ENCODE measurements around the gene AP4S1.
"Not testable (repeated sequence)": the region's sequence is repeated elsewhere in the genome, so short reads cannot be mapped to it uniquely, and the experiment has no call there.

Gene AP4S1

GRCh38 chr14:31025367-31026076 lies at the start of gene AP4S1:
TSS of gene AP4S1 (plus strand) at chr14:31025649. CDS start at chr14:31066197, 40,548 bp downstream.
- WGBS (ENCODE audit: insufficient coverage, insufficient read length), result no CpG with 5 or more reads among the region's 53 CpGs
- Histone ChIP-seq H3K9me3 (ENCODE audit: control insufficient read depth, insufficient read depth, low read length) (no peaks in the 10 kb centered on the region), H3K4me3 (ENCODE audit: low read length) (peak within 1 kb of the TSS; percentile 99), H3K27ac (ENCODE audit: low read length) (no peak within 1 kb of the TSS), H3K36me3 (ENCODE audit: control insufficient read depth, insufficient read depth, low read length) (no peaks in the 10 kb centered on the region), H3K4me1 (ENCODE audit: control insufficient read depth, insufficient read depth, low read length) (no peaks in the 10 kb centered on the region), H3K27me3 (ENCODE audit: control insufficient read depth, insufficient read depth, low read length) (no peaks in the 10 kb centered on the region)
- DNase-seq (ENCODE audit: low read depth, low spot score), result peak; percentile 22

DNA sequence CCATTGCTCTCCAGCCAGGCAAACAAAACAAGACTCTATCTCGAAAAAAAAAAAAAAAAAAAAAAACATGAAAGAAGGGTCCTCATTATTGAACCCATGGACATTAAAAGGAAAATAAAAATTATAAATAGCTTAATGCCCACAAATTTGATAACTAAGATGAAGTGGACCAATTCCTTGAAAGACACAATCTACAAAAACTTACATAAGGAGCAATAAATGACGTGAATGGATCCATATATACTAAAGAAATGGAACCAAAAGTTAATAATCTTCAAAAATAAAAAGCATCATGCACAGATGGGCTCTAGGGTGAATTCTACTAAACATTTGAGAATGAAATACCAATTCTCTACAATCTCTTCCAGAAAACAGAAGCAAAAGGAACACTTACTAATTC lies 47.7 kb upstream of the AP4S1 start:
- Histone ChIP-seq H3K4me3 (ENCODE audit: low read length) (no peak overlapping the region), H3K36me3 (ENCODE audit: control insufficient read depth, insufficient read depth, low read length) (no peaks in the 10 kb centered on the region), H3K27me3 (ENCODE audit: control insufficient read depth, insufficient read depth, low read length) (no peaks in the 10 kb centered on the region), H3K27ac (ENCODE audit: low read length) (no peak overlapping the region), H3K4me1 (ENCODE audit: control insufficient read depth, insufficient read depth, low read length) (no peaks in the 10 kb centered on the region), H3K9me3 (ENCODE audit: control insufficient read depth, insufficient read depth, low read length) (no peaks in the 10 kb centered on the region)
- DNase-seq (ENCODE audit: low read depth, low spot score), result no peak
- no CpG with 5 or more reads among the region's 2 CpGs for WGBS (ENCODE audit: insufficient coverage, insufficient read length)

GRCh38 chr14:30980106-30980704 lies 45.2 kb upstream of the AP4S1 start:
- H3K36me3 ChIP-seq (ENCODE audit: control insufficient read depth, insufficient read depth, low read length); H3K4me3 ChIP-seq (ENCODE audit: low read length); H3K9me3 ChIP-seq (ENCODE audit: control insufficient read depth, insufficient read depth, low read length); H3K27ac ChIP-seq (ENCODE audit: low read length); H3K4me1 ChIP-seq (ENCODE audit: control insufficient read depth, insufficient read depth, low read length); H3K27me3 ChIP-seq (ENCODE audit: control insufficient read depth, insufficient read depth, low read length): not testable (repeated sequence)
- DNase-seq (ENCODE audit: low read depth, low spot score), result peak; percentile 20
- no CpG with 5 or more reads among the region's 13 CpGs for WGBS (ENCODE audit: insufficient coverage, insufficient read length)

- H3K4me3 ChIP-seq (ENCODE audit: low read length), result no peak overlapping the region
- no peaks in the 10 kb centered on the region for H3K36me3 ChIP-seq (ENCODE audit: control insufficient read depth, insufficient read depth, low read length)
- H3K27ac ChIP-seq (ENCODE audit: low read length), result no peak overlapping the region
- no peaks in the 10 kb centered on the region for H3K4me1 ChIP-seq (ENCODE audit: control insufficient read depth, insufficient read depth, low read length)
- no peak for DNase-seq (ENCODE audit: low read depth, low spot score)
- no peaks in the 10 kb centered on the region for H3K9me3 ChIP-seq (ENCODE audit: control insufficient read depth, insufficient read depth, low read length)
- no peaks in the 10 kb centered on the region for H3K27me3 ChIP-seq (ENCODE audit: control insufficient read depth, insufficient read depth, low read length)
- no CpG with 5 or more reads among the region's 3 CpGs for WGBS (ENCODE audit: insufficient coverage, insufficient read length)
Measured at GRCh38 chr14:30980980-30981379, 44.5 kb upstream of the AP4S1 start.

DNA sequence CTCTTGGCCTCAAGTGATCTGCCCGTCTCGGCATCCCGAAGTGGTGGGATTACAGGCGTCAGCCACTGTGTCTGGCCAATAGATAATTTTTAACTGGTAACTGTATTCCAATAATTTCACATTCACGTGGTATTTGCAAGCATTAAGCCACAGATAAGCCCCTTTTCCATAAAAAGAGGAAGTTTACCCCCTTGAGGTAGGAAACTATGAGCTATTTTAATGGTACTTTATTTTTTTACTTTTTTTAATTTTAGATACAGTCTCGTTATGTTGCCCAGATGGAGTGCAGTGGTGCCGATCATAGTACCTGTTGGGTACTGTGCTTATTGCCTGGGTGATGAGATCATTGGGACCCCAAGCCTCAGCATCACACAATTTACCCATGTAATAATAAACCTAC lies 42.9 kb upstream of the AP4S1 start:
- Histone ChIP-seq H3K4me3 (ENCODE audit: low read length) (no peak overlapping the region), H3K4me1 (ENCODE audit: control insufficient read depth, insufficient read depth, low read length) (no peaks in the 10 kb centered on the region), H3K36me3 (ENCODE audit: control insufficient read depth, insufficient read depth, low read length) (no peaks in the 10 kb centered on the region), H3K9me3 (ENCODE audit: control insufficient read depth, insufficient read depth, low read length) (no peaks in the 10 kb centered on the region), H3K27ac (ENCODE audit: low read length) (no peak overlapping the region), H3K27me3 (ENCODE audit: control insufficient read depth, insufficient read depth, low read length) (no peaks in the 10 kb centered on the region)
- DNase-seq (ENCODE audit: low read depth, low spot score), result no peak
- no CpG with 5 or more reads among the region's 7 CpGs for WGBS (ENCODE audit: insufficient coverage, insufficient read length)

DNA sequence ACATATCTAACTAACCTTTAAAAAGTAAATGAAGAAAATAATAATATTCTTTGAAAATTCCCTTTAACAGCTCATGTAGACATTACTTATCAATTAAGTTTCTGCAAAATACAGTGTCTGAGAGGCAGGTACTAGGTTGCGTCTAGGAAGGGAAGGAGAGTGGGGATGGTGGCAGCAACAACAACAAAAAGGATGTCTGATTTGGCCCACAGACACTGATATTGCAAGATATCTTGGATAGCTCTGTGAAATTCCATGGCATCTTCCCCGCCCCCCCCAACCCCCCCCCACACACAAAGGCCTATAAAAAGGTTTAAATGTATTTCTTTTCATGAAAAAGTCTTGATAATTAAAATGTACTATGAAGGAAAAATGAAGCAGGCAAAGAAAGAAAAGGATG lies 41.6 kb upstream of the AP4S1 start:
- H3K27ac ChIP-seq (ENCODE audit: low read length), result no peak overlapping the region
- H3K4me3 ChIP-seq (ENCODE audit: low read length), result no peak overlapping the region
- H3K27me3 ChIP-seq (ENCODE audit: control insufficient read depth, insufficient read depth, low read length), result no peaks in the 10 kb centered on the region
- H3K36me3 ChIP-seq (ENCODE audit: control insufficient read depth, insufficient read depth, low read length), result no peaks in the 10 kb centered on the region
- DNase-seq (ENCODE audit: low read depth, low spot score), result no peak
- no CpG with 5 or more reads among the region's 2 CpGs for whole genome bisulfite sequencing (ENCODE audit: insufficient coverage, insufficient read length)
- H3K4me1 ChIP-seq (ENCODE audit: control insufficient read depth, insufficient read depth, low read length), result no peaks in the 10 kb centered on the region
- no peaks in the 10 kb centered on the region for H3K9me3 ChIP-seq (ENCODE audit: control insufficient read depth, insufficient read depth, low read length)

DNA sequence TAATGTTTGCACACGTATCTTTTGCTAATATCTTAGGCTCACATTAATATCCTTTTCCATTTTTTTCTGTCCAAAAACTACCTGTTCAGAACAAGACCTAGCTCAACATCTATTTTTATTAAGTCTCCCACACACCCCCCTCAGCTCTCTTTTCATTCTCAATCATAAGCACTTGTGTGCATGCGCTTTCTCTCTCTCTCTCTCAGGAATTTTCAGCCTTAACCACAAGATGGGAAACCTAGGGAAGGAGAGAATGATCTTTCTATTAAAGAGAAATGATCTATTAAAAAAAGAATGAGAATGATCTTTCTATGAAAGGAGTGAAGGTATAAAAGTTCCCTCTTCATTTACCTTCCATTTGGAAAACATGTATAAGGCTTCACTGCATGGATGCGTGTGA lies 39.7 kb upstream of the AP4S1 start:
- Histone ChIP-seq H3K4me1 (ENCODE audit: control insufficient read depth, insufficient read depth, low read length) (peaks cover 2% of the 10 kb centered on the region), H3K36me3 (ENCODE audit: control insufficient read depth, insufficient read depth, low read length) (no peaks in the 10 kb centered on the region), H3K27ac (ENCODE audit: low read length) (no peak overlapping the region), H3K27me3 (ENCODE audit: control insufficient read depth, insufficient read depth, low read length) (no peaks in the 10 kb centered on the region), H3K9me3 (ENCODE audit: control insufficient read depth, insufficient read depth, low read length) (no peaks in the 10 kb centered on the region), H3K4me3 (ENCODE audit: low read length) (no peak overlapping the region)
- DNase-seq (ENCODE audit: low read depth, low spot score), result no peak
- no CpG with 5 or more reads among the region's 3 CpGs for whole genome bisulfite sequencing (ENCODE audit: insufficient coverage, insufficient read length)

DNA sequence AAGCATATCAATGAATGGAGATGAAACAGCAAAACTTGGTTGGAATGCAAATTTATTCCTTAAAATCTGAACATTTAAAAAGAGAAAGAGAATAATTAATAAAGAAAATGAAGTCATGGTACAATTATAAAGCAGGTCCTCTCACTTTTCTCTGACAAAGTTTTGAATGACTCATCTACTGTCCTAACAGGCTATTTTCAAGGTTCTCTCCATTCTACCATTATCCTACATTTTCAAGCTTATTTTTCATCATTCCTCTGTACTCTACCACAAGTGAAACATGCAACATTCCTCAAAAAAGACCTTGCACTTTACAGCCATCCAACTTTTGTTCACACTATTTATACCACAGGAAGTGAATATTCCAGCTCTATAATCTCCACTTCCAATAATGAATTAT lies 36.9 kb upstream of the AP4S1 start:
- no peak for DNase-seq (ENCODE audit: low read depth, low spot score)
- no peaks in the 10 kb centered on the region for H3K27me3 ChIP-seq (ENCODE audit: control insufficient read depth, insufficient read depth, low read length)
- peaks cover 2% of the 10 kb centered on the region for H3K4me1 ChIP-seq (ENCODE audit: control insufficient read depth, insufficient read depth, low read length)
- no peak overlapping the region for H3K27ac ChIP-seq (ENCODE audit: low read length)
- no peaks in the 10 kb centered on the region for H3K36me3 ChIP-seq (ENCODE audit: control insufficient read depth, insufficient read depth, low read length)
- H3K4me3 ChIP-seq (ENCODE audit: low read length), result no peak overlapping the region
- no peaks in the 10 kb centered on the region for H3K9me3 ChIP-seq (ENCODE audit: control insufficient read depth, insufficient read depth, low read length)

DNA sequence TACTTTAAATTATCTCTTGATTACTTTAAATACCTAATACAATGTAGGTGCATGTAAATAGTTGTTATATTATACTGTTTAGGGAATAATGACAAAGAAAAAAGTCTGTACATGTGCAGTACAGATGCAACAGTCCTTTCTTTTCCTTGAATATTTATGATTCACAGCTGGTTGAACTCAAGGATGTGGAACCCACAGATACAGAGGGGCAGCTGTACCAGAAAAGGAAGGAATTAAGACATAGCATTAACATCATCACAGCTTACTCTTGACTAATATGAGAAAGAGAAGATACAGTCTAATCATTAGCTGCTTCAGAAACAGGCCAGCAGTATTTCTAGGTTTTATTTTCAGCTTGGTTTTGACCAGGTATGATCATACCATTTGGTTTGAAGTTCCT lies 34.7 kb upstream of the AP4S1 start:
- no peaks in the 10 kb centered on the region for H3K27me3 ChIP-seq (ENCODE audit: control insufficient read depth, insufficient read depth, low read length)
- H3K36me3 ChIP-seq (ENCODE audit: control insufficient read depth, insufficient read depth, low read length), result no peaks in the 10 kb centered on the region
- peaks cover 2% of the 10 kb centered on the region for H3K4me1 ChIP-seq (ENCODE audit: control insufficient read depth, insufficient read depth, low read length)
- H3K4me3 ChIP-seq (ENCODE audit: low read length), result no peak overlapping the region
- H3K9me3 ChIP-seq (ENCODE audit: control insufficient read depth, insufficient read depth, low read length), result no peaks in the 10 kb centered on the region
- no peak overlapping the region for H3K27ac ChIP-seq (ENCODE audit: low read length)
- DNase-seq (ENCODE audit: low read depth, low spot score), result no peak

DNA sequence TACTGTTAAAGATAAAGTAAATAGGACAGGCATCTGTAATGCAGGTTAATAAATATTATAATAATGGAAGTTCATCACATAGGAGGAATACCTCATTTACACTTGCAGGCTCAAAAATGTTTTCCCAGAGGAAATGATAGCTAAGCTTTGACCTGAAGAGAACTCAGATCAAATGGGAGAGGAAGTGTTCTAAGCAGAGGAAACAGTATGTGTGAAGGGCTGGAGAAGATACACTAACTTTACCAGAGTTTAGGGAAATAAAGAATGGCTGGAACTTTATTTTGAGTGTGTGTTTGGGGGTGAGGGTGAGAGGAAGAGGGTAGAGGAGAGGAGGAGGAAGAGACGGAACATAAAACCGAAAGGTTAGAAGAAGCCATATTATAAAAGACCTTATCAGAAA lies 34.0 kb upstream of the AP4S1 start:
- H3K4me3 ChIP-seq (ENCODE audit: low read length), result no peak overlapping the region
- H3K36me3 ChIP-seq (ENCODE audit: control insufficient read depth, insufficient read depth, low read length), result no peaks in the 10 kb centered on the region
- DNase-seq (ENCODE audit: low read depth, low spot score), result no peak
- H3K27me3 ChIP-seq (ENCODE audit: control insufficient read depth, insufficient read depth, low read length), result no peaks in the 10 kb centered on the region
- WGBS (ENCODE audit: insufficient coverage, insufficient read length), result 100% methylated on average over 2 of the region's 2 CpGs
- peaks cover 2% of the 10 kb centered on the region for H3K4me1 ChIP-seq (ENCODE audit: control insufficient read depth, insufficient read depth, low read length)
- H3K27ac ChIP-seq (ENCODE audit: low read length), result no peak overlapping the region
- H3K9me3 ChIP-seq (ENCODE audit: control insufficient read depth, insufficient read depth, low read length), result no peaks in the 10 kb centered on the region

DNA sequence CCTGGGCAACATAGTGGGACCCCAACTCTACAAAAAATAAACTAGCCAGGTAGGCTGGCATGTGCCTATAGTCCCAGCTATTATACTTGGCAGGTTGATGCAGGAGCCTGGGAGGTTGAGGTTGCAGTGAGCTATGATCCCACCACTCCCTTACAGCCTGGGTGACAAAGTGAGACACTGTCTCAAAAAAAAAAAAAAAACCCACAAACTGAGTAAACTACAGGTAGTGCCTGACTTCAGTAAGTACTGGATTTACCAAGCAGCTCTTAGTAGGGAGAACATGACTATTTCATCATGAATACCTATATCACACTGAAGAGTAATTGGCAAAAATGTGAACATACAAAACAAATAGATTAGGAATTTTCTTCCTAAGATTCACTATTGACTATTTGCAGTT lies 32.4 kb upstream of the AP4S1 start:
- no peak for DNase-seq (ENCODE audit: low read depth, low spot score)
- peaks cover 6% of the 10 kb centered on the region for H3K4me1 ChIP-seq (ENCODE audit: control insufficient read depth, insufficient read depth, low read length)
- H3K27me3 ChIP-seq (ENCODE audit: control insufficient read depth, insufficient read depth, low read length), result no peaks in the 10 kb centered on the region
- no peaks in the 10 kb centered on the region for H3K9me3 ChIP-seq (ENCODE audit: control insufficient read depth, insufficient read depth, low read length)
- no peak overlapping the region for H3K4me3 ChIP-seq (ENCODE audit: low read length)
- H3K27ac ChIP-seq (ENCODE audit: low read length), result no peak overlapping the region
- no peaks in the 10 kb centered on the region; the same call in 1 of the 2 replicates for H3K36me3 ChIP-seq (ENCODE audit: control insufficient read depth, insufficient read depth, low read length)

Measured in iPS DF 6.9 (cell line).